NCI-H2029 treated with DMSO at 0.1 percent for 48 hours (cell line): Measurements from ENCODE around the gene DKK3.

Experiments used
- DNase-seq: peaks from one replicate; lab custom pipeline; 2025; lab: John Stamatoyannopoulos, UW

The DKK3 gene

GRCh38 chr11:11966826-11967668 is 41.4 kb downstream of the DKK3 start:
- DNase-seq = no peak

- no peak for DNase-seq
Measured at GRCh38 chr11:11966354-11966741, 42.1 kb downstream of the DKK3 start.

GRCh38 chr11:11965656-11966353 is 42.6 kb downstream of the DKK3 start:
- no peak for DNase-seq

GRCh38 chr11:11965192-11965591 is 43.2 kb downstream of the DKK3 start:
- no peak for DNase-seq

GRCh38 chr11:11964774-11965150 is 43.7 kb downstream of the DKK3 start:
- DNase-seq = no peak

GRCh38 chr11:11963842-11964773 is 44.3 kb downstream of the DKK3 start:
- DNase-seq = no peak

GRCh38 chr11:11963067-11963466 is 45.4 kb downstream of the DKK3 start:
- DNase-seq = no peak

- no peak for DNase-seq
Measured at GRCh38 chr11:11961399-11962028, 46.9 kb downstream of the DKK3 start.

- DNase-seq = no peak
Measured at GRCh38 chr11:11960687-11961086, 47.7 kb downstream of the DKK3 start.

GRCh38 chr11:11959601-11960000 is 48.8 kb downstream of the DKK3 start:
- DNase-seq = no peak

GRCh38 chr11:11958403-11959231 is 49.8 kb downstream of the DKK3 start:
- DNase-seq = no peak

GRCh38 chr11:11956006-11956405 is 52.4 kb downstream of the DKK3 start:
- DNase-seq = no peak

- no peak for DNase-seq
Measured at GRCh38 chr11:11952036-11952435, 56.4 kb downstream of the DKK3 start.

- no peak for DNase-seq
Measured at GRCh38 chr11:11949482-11949881, 58.9 kb downstream of the DKK3 start.

GRCh38 chr11:11948242-11948947 is 60.0 kb downstream of the DKK3 start:
- no peak for DNase-seq

GRCh38 chr11:11947825-11948224 is 60.6 kb downstream of the DKK3 start:
- no peak for DNase-seq

GRCh38 chr11:11946878-11947277 is 61.5 kb downstream of the DKK3 start:
- DNase-seq = no peak

- DNase-seq = no peak
Measured at GRCh38 chr11:11946180-11946579, 62.2 kb downstream of the DKK3 start.

GRCh38 chr11:11944444-11944843 is 64.0 kb downstream of the DKK3 start:
- DNase-seq = no peak

- DNase-seq = no peak
Measured at GRCh38 chr11:11942668-11943067, 65.8 kb downstream of the DKK3 start.
